GM19035 (cell line): Measurements from ENCODE around the gene TRIM32.

Source experiments
- ATAC-seq: cut with Tn5 transposase; IDR thresholded peaks from one replicate; pipeline ENCODE4 v1.9.1; 2021; ENCODE audit not compliant: unreplicated experiment

Gene TRIM32

GRCh38 chr9:116750510-116750909, 63.4 kb downstream of the TRIM32 start:
- no peak for ATAC-seq
